ENCODE measurements around the gene INCENP.

The INCENP gene

GRCh38 chr11:62103141-62103540 lies 20.7 kb upstream of the INCENP start:
- no peak for TF ChIP-seq CTCF (IDR thresholded peaks at IDR 0.05)

GRCh38 chr11:62103986-62104385 lies 19.8 kb upstream of the INCENP start:
- TF ChIP-seq CTCF (IDR thresholded peaks at IDR 0.05) = no peak

GRCh38 chr11:62104816-62105653 lies 18.8 kb upstream of the INCENP start:
- no peak for TF ChIP-seq CTCF (IDR thresholded peaks at IDR 0.05)

- no peak for TF ChIP-seq CTCF (IDR thresholded peaks at IDR 0.05)
Observed at GRCh38 chr11:62105667-62106191, 18.1 kb upstream of the INCENP start.

GRCh38 chr11:62108017-62108750 lies 15.6 kb upstream of the INCENP start:
- TF ChIP-seq CTCF (IDR thresholded peaks at IDR 0.05) = peak; percentile 84

GRCh38 chr11:62108971-62109404 lies 14.8 kb upstream of the INCENP start:
- no peak for TF ChIP-seq CTCF (IDR thresholded peaks at IDR 0.05)

- no peak for TF ChIP-seq CTCF (IDR thresholded peaks at IDR 0.05)
Observed at GRCh38 chr11:62115085-62115694, 8.6 kb upstream of the INCENP start.

Measured in LNCAP (cell line).